HEK293 (cell line): ENCODE measurements around the gene IPCEF1.

Experiments used
- CTCF ChIA-PET: fragments of 350-600 bp; formaldehyde crosslinking; extraction: SDS; loops from one replicate; lab custom pipeline; 2021; ENCODE audit warnings: antibody characterized with exemption; lab: Yijun Ruan, JAX
- POLR2A ChIA-PET: fragments of 300-600 bp; formaldehyde crosslinking; extraction: SDS; loops from one replicate; lab custom pipeline; 2020; ENCODE audit warnings: antibody characterized with exemption, inconsistent platforms; lab: Yijun Ruan, JAX
- H3K27ac ChIP-seq: fragments of 200-500 bp; sonication (Bioruptor generic); 2 replicates; pipeline ENCODE4 v1.5.1; 2014; ENCODE audit warnings: low read depth, low read length, control low read depth, inconsistent platforms; ENCODE audit errors: extremely low read depth
- H3K36me3 ChIP-seq, 2 experiments: fragments of 200-500 bp in 1 of 2; sonication (Bioruptor generic) in 1 of 2; 1 replicate in 1 of 2; 2 replicates in 1 of 2; pipeline ENCODE4 v1.5.1; 2014 to 2017; ENCODE audit warnings: inconsistent platforms in 2 of 2, low read length in 2 of 2; ENCODE audit not compliant: control insufficient read depth in 2 of 2, insufficient read depth in 1 of 2
- H3K4me1 ChIP-seq: fragments of 200-500 bp; sonication (Bioruptor generic); 2 replicates; pipeline ENCODE4 v1.5.1; 2014; ENCODE audit warnings: mild to moderate bottlenecking, low read length, inconsistent platforms; ENCODE audit not compliant: control insufficient read depth, insufficient read depth
- H3K4me3 ChIP-seq: 2 replicates; pipeline ENCODE4 v1.5.1; 2011; ENCODE audit warnings: low read depth, mild to moderate bottlenecking, control low read depth, low read length, moderate library complexity
- H3K9me3 ChIP-seq: fragments of 200-500 bp; sonication (Bioruptor generic); 2 replicates; pipeline ENCODE4 v1.5.1; 2014; ENCODE audit warnings: low read depth, low read length, inconsistent platforms; ENCODE audit not compliant: control insufficient read depth, insufficient read depth
- GFI1B ChIP-seq: fragments of 450-650 bp; formaldehyde crosslinking; IDR thresholded peaks from 2 replicates; pipeline ENCODE4 v1.5.1; 2016; ENCODE audit warnings: missing biosample characterization, missing genetic modification characterization
- KLF8 ChIP-seq: fragments of 450-650 bp; formaldehyde crosslinking; IDR thresholded peaks from 2 replicates; pipeline ENCODE4 v1.5.1; 2016; ENCODE audit warnings: missing biosample characterization, missing genetic modification characterization
- PRDM2 ChIP-seq: fragments of 450-650 bp; formaldehyde crosslinking; IDR thresholded peaks from 2 replicates; pipeline ENCODE4 v1.5.1; 2016; ENCODE audit warnings: missing biosample characterization, missing genetic modification characterization, borderline replicate concordance
- RBAK ChIP-seq: fragments of 450-650 bp; formaldehyde crosslinking; IDR thresholded peaks from 2 replicates; pipeline ENCODE4 v1.5.1; 2016; ENCODE audit warnings: missing biosample characterization, missing genetic modification characterization
- TCF7L2 ChIP-seq: IDR thresholded peaks from 2 replicates; pipeline ENCODE4 v1.6.1; 2011; ENCODE audit warnings: low read depth, mild to moderate bottlenecking, inconsistent platforms, low read length, moderate library complexity, borderline replicate concordance
- ZBTB26 ChIP-seq: fragments of 450-650 bp; formaldehyde crosslinking; optimal IDR thresholded peaks from 2 replicates; pipeline ENCODE3; 2016; ENCODE audit warnings: missing biosample characterization, mild to moderate bottlenecking, missing genetic modification characterization
- ZBTB8A ChIP-seq: fragments of 450-650 bp; formaldehyde crosslinking; IDR thresholded peaks from 2 replicates; pipeline ENCODE4 v1.5.1; 2016; ENCODE audit warnings: missing biosample characterization, missing genetic modification characterization
- ZFHX2 ChIP-seq: fragments of 450-650 bp; formaldehyde crosslinking; conservative IDR thresholded peaks from 2 replicates; pipeline ENCODE4 v1.5.1; 2016; ENCODE audit warnings: missing biosample characterization, missing genetic modification characterization
- ZNF10 ChIP-seq: fragments of 450-650 bp; formaldehyde crosslinking; IDR thresholded peaks from 2 replicates; pipeline ENCODE4 v1.5.1; 2017; ENCODE audit warnings: missing biosample characterization, missing genetic modification characterization
- ZNF211 ChIP-seq: fragments of 450-650 bp; formaldehyde crosslinking; IDR thresholded peaks from 2 replicates; pipeline ENCODE4 v1.5.1; 2016; ENCODE audit warnings: low read depth, missing biosample characterization, missing genetic modification characterization
- ZNF214 ChIP-seq: fragments of 450-650 bp; formaldehyde crosslinking; IDR thresholded peaks from 2 replicates; pipeline ENCODE4 v1.5.1; 2017; ENCODE audit warnings: missing biosample characterization, mild to moderate bottlenecking, missing genetic modification characterization, borderline replicate concordance
- ZNF223 ChIP-seq: fragments of 450-650 bp; formaldehyde crosslinking; IDR thresholded peaks from 2 replicates; pipeline ENCODE4 v1.5.1; 2016; ENCODE audit warnings: missing biosample characterization, missing genetic modification characterization
- ZNF23 ChIP-seq: fragments of 450-650 bp; formaldehyde crosslinking; IDR thresholded peaks from 2 replicates; pipeline ENCODE4 v1.5.1; 2016; ENCODE audit warnings: missing biosample characterization, missing genetic modification characterization, borderline replicate concordance
- ZNF239 ChIP-seq: fragments of 450-650 bp; formaldehyde crosslinking; IDR thresholded peaks from 2 replicates; pipeline ENCODE4 v1.5.1; 2016; ENCODE audit warnings: missing biosample characterization, missing genetic modification characterization
- ZNF292 ChIP-seq: fragments of 450-650 bp; formaldehyde crosslinking; IDR thresholded peaks from 2 replicates; pipeline ENCODE4 v1.5.1; 2016; ENCODE audit warnings: low read depth, missing biosample characterization, missing genetic modification characterization, borderline replicate concordance
- ZNF354C ChIP-seq: fragments of 450-650 bp; formaldehyde crosslinking; IDR thresholded peaks from 2 replicates; pipeline ENCODE4 v1.5.1; 2016; ENCODE audit warnings: missing biosample characterization, missing genetic modification characterization, low read depth, borderline replicate concordance
- ZNF398 ChIP-seq: fragments of 450-650 bp; formaldehyde crosslinking; IDR thresholded peaks from 2 replicates; pipeline ENCODE4 v1.5.1; 2017; ENCODE audit warnings: missing biosample characterization, missing genetic modification characterization
- ZNF530 ChIP-seq: fragments of 450-650 bp; formaldehyde crosslinking; IDR thresholded peaks from 2 replicates; pipeline ENCODE4 v1.5.1; 2016; ENCODE audit warnings: low read depth, missing biosample characterization, missing genetic modification characterization
- ZNF549 ChIP-seq: fragments of 450-650 bp; IDR thresholded peaks from 2 replicates; pipeline ENCODE4 v1.5.1; 2018; ENCODE audit warnings: missing biosample characterization, missing genetic modification characterization, mild to moderate bottlenecking, inconsistent platforms, moderate library complexity
- ZNF561 ChIP-seq: fragments of 450-650 bp; IDR thresholded peaks from 2 replicates; pipeline ENCODE4 v1.5.1; 2018; ENCODE audit warnings: missing biosample characterization, missing genetic modification characterization, borderline replicate concordance
- ZNF791 ChIP-seq: fragments of 450-650 bp; formaldehyde crosslinking; IDR thresholded peaks from 2 replicates; pipeline ENCODE4 v1.5.1; 2016; ENCODE audit warnings: missing biosample characterization, missing genetic modification characterization
- ZSCAN30 ChIP-seq: fragments of 450-650 bp; IDR thresholded peaks from 2 replicates; pipeline ENCODE4 v1.5.1; 2018; ENCODE audit warnings: missing biosample characterization, mild to moderate bottlenecking, missing genetic modification characterization, moderate library complexity
- TF ChIP-seq, protein P1 (sequence below): fragments of 450-650 bp; formaldehyde crosslinking; IDR thresholded peaks from 2 replicates; pipeline ENCODE4 v1.5.1; 2017; ENCODE audit warnings: missing biosample characterization, mild to moderate bottlenecking, missing genetic modification characterization, moderate library complexity

The IPCEF1 gene

DNA sequence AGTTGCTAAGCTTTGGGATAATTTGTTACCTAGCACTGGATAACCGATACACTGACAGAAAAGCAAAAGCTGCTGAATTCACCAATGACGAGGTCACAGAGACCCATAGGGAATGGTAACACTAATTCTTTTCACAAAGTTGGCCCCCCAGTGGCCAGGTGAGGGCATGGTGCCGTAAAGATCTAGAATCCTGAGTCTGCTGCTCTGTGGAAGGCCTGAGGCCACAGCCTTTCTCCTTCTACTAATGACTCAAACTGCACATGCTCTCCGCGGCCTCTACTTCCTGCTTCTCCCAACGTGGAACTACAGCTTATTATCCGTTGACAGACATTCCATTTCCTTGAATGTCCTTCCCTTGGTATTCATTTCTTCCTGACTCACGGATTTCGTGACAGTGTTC is 190.5 kb downstream of the IPCEF1 start (continued):
- TF ChIP-seq ZNF10 (no peak), PRDM2 (tag by site-specific recombination) (no peak), ZNF791 (tag by site-specific recombination) (no peak), ZNF223 (tag by site-specific recombination) (no peak), ZNF214 (no peak), RBAK (tag by site-specific recombination) (no peak)
- TF ChIP-seq, protein P1, sequence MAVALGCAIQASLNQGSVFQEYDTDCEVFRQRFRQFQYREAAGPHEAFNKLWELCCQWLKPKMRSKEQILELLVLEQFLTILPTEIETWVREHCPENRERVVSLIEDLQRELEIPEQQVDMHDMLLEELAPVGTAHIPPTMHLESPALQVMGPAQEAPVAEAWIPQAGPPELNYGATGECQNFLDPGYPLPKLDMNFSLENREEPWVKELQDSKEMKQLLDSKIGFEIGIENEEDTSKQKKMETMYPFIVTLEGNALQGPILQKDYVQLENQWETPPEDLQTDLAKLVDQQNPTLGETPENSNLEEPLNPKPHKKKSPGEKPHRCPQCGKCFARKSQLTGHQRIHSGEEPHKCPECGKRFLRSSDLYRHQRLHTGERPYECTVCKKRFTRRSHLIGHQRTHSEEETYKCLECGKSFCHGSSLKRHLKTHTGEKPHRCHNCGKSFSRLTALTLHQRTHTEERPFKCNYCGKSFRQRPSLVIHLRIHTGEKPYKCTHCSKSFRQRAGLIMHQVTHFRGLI (tag by site-specific recombination) = no peak

DNA sequence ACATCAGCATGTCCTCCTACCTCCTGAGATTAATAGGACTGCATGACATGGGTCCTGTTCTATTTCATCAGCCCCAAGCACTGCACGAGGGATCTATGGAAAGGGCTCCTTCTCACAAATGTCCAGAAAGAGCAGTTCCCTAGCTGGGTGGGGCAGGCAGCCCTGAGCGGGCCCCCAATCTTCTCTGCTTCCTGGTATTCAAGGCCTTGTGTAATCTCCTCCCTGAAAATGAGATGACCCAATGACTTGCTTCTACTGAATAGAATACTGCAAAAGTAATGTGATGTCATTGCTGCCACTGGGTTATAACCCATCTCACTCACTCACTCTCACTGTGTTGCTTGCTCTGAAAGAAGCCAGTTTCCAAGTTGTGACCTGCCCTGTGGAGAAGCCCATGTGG is 191.1 kb downstream of the IPCEF1 start:
- TF ChIP-seq ZNF23 = no peak
- TF ChIP-seq GFI1B (tag by site-specific recombination) = no peak
- TF ChIP-seq ZNF354C (tag by site-specific recombination) = no peak
- TF ChIP-seq ZBTB8A (tag by site-specific recombination) = no peak
- TF ChIP-seq ZNF211 = no peak
- no peak for TF ChIP-seq KLF8 (tag by site-specific recombination)
- no peak for TF ChIP-seq ZNF239
- TF ChIP-seq ZNF398 = no peak
- no peak for TF ChIP-seq ZNF549 (tag by site-specific recombination)
- no peak for TF ChIP-seq ZNF530
- no peak for TF ChIP-seq TCF7L2
- TF ChIP-seq ZFHX2 (tag by site-specific recombination) = no peak
- no peak for TF ChIP-seq ZNF561 (tag by site-specific recombination)
- no peak for TF ChIP-seq ZNF292
- no peak for TF ChIP-seq ZSCAN30
- TF ChIP-seq ZBTB26 (tag by site-specific recombination) = no peak
- TF ChIP-seq, all 188 proteins: peak for 0
- Histone ChIP-seq H3K36me3 (no peaks in the 10 kb centered on the region), H3K9me3 (no peaks in the 10 kb centered on the region), H3K4me3 (no peak overlapping the region), H3K4me1 (no peaks in the 10 kb centered on the region), H3K27ac (no peak overlapping the region)
- ChIA-PET CTCF (interaction anchor here (1.1 to 1.3 kb wide), 2 partner anchors 9 to 14 kb away, joined by 3 to 5 read pairs; no protein-coding TSS in a partner anchor), POLR2A (no interaction called here)
